Inflammatory macrophage (primary cell): ENCODE results near the gene SALL1.

Source experiments
- DNase-seq, 2 donors: peaks; one replicate each; pipeline ENCODE4 v3.0.0-alpha.2; 2020 to 2022

The SALL1 gene

DNA sequence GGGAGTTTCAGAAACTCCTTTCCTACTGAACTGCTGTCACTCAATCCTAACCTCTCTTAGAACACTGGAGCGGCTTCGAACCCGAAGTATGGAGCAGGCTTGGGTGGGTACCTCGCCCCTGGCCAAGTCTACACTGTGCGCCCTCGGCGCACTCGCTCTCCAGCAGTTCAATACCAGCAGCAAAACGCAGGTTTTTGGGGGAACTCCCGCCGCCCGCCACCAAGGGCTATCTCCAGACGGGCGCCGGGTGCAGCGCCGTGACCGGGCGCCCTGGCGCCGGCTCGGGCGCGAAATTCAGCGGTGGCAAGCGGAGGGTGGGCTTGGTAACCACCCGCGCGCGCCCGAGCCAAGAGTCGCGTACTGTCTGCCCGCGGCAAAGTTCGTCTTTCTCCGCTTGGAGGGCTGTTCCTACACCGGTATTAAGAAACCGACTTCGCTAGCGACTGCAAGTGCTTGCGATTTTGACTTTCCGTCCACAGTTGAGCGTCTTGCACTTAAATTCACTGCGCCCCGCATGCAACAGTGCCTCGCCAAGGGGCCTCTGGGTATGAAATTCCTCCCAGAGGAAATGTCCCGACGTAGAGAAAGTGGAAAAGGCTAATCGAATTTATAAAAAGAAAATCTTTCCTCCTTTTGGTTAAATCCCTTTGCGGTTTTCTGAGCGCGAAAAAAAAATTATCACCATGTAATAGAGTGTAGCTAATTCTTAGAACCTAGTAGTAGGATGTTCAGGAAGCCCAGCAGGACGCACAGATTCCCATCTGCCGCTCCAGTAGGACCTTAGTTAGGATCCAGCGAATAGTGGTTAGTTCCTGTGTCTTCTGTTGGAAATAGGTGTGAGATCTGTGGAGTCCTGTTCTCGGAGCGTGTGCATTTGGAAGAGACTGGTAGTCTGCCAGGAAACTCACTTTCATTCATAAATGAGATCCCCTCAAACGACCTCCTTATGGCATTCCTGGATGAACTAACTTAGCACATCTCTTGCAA, 5.0 kb upstream of the SALL1 start:
- no peak for DNase-seq

DNA sequence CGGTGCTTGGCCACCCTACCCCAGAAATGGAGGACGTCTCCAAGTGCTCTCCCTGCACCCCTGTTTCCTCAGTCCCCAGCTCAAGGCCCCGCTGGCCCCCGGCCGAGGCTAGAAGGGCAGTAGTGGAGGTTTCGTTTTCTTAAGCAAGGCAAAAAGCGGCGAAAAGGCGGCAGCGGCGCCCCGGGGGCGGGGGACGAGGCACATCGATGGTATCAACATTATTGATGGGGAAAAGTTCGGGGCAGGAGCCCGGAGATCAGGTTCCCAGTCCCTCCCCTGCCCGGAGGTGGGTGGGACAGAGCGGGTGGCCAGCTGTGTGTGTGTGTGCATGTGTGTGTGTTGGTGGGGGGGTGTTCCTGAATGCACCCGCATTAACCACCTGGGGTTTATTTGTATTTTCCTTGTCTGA, 4.1 kb upstream of the SALL1 start:
- no peak for DNase-seq

DNA sequence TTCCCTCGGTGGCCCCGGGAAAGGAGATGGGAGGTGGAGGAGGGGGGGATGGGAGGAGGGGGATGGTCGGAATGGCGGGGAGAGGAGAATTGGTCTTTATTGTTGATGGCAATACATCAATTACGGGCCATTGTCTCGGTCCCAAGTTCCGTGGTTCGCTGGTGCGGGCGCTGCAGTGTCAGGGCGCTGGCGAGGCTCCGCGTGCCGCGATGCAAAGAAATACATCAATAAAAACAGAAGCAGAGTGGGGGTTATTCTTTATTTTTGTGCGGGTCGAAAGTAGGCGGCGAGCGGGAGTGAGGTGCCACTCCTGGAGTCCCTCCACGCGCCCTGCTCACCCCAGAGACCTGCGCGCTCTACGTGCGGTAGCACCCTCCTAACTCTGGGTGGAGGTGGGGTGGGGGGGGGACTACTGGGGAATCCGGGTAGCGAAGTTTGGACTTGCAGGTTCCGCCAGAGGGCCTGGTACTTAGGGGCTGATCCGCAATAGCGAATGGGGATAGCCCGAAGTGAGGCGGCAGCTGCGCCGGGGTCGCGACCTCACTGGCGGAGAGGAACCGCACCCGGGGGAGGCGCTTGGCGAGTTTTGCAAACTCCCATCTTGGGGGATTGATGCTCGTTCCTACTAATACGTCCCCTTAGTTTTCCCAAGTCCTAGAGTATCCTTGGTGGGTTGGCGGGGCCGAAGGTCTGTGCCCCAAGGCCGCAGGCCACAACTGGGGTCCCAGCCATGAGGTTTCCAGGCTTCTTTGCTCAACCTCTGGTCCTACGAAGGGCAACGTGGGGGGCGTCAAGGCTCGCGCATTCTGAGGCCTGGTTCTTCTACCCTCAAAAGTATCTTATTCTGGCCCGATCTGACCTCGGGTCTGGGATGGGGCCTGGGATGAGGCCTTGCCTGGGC, 3.5 kb upstream of the SALL1 start:
- DNase-seq: no peak

- no peak for DNase-seq
Observed at GRCh38 chr16:51153577-51154031, 2.5 kb upstream of the SALL1 start.

- no peak for DNase-seq
Observed at GRCh38 chr16:51152691-51153576, 1.9 kb upstream of the SALL1 start.

GRCh38 chr16:51151961-51152663, 1.0 kb upstream of the SALL1 start:
- DNase-seq: no peak

DNA sequence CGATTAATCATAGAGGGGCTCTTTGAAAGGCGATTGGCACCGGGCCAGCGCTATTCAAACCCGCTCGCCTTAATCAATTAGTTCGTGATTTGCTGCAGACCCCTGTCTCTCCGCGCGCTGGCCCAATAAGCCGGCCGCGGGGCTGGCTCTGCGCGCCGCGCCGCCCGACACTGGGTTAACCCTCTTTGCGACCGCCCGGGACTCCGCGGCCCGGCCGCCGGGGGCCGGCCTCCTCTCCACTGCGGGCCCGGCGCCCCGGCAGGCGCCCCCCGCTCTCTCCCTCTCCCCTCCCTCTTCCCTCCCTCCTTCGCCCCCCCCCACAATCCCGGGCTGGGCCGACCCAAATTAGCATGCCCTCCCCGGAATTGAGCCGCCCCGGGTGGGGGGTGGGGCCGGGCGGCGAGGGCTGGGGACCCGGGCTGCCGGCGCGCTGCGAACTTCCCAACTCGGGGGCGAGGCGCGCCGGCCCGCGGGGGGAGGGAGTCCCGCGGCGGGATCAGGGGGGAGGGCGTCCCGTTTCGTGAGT, 428 bp upstream of the SALL1 start:
- DNase-seq: no peak

DNA sequence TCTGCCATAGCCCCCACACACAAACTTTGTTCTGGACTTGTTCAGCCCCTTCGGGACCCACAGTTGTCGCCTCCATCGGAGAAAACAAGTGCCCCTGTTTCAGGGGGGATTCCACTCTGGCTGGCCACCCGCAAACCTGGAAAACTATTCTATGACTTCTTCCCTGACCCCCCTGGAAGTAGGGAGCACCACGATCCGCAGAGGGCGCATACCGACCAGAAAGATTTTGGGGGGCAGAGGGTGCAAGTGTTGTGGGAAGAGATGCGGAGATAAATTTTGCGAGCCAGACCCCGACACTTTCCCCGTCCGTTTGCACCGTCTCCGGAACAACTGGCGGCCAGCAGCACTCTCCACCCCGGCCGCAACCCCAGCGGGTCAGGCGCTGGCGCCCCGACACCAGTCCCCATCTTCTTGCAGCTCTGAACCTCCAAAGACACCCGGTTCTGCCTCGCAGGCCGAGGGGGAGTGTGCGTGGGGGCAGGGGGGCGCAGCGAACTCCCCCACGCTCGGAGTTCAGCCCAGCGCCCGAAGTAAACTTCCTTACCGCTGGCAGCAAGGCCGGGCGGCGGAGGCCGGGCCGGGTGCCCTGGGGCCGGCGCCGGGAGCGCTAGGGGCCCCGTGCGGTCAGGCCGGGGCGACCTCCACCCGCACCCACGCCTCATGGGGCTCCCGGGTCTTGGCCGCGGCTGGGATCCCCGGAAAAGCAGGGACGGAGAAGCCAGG, 744 bp downstream of the SALL1 start:
- DNase-seq: no peak

- no peak for DNase-seq
Observed at GRCh38 chr16:51149721-51150164, 1.3 kb downstream of the SALL1 start.

GRCh38 chr16:51149251-51149661, 1.8 kb downstream of the SALL1 start:
- no peak for DNase-seq

- DNase-seq: no peak
Observed at GRCh38 chr16:51148678-51149228, 2.3 kb downstream of the SALL1 start.

DNA sequence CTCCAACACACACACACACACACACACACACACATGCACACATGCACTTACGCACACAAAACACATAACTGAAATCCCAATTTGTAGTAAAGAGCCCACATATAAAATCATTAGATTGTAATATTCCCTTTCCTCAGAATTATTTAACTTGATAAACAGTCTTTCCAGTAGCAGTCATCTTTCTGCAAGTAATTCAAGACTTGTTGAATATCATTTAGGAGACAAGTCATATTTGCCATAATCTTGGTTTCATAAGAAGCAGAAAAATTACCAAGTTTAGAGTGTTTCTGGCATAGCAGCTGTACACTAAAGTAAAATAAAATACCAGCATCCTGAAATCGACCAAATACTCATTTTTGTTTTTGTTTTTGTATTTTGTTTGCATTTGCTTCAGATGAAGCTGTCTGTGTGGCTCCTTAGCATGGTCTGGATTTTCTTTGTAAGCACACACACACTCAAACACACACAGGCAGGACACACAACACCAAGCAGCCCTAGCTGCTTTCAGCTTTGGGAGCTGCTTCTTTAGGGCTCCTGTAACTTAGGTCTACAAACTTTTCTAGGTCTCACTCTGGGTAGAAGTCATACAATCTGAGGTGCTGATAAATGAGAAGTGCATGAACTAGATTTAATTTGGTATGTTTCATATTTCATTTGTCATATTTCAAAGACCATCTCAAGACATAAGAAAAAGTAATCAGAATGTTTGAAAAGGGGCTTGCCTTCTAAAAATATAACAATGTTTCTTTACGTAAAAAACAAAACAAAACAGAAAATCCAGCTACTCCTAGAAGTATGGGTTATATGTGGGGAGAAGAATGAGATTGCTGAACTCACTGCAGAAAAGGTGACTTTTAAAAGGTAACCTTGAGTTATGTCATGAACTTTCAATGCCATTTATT, 3.0 kb downstream of the SALL1 start:
- DNase-seq: no peak

- no peak for DNase-seq
Observed at GRCh38 chr16:51146256-51146924, 4.7 kb downstream of the SALL1 start.

DNA sequence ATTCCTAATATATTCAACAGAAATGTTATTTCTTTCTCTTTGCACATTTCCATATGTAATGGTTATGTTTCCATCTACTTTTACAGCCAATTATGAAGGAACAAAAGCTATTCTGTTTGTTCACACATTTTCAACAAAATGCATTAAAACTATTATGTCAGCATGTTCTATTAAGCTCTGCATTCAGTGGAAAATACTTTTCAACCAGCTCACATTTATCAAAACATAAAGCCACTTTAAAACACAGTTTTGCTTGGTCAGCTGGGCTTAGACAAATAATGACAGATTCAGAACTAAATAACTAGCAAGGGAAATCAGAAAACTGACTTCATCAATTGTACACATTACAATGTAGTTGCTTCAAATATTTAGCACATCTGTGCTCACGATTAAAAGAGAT, 6.9 kb downstream of the SALL1 start:
- no peak for DNase-seq

GRCh38 chr16:51143196-51143977, 7.7 kb downstream of the SALL1 start:
- no peak for DNase-seq

DNA sequence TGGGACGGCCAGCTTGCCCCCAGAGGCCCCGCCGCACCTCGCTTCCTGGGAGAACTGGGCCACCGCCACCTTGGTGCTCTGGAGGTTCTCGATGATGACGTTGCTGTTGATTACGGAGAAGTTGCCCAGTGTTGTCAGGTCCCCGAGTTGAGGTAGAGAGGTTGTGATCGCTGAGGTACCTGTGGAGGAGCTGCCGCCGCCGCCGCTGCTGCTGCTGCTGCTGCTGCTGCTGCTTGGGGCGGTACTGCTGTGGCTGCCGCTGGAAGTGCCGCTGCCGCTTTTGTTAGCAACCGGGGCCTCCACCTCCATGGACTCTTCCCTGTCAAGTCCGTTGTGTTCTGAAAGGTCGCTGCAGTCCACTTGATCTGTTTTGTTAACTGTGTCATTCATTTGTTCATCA, 9.5 kb downstream of the SALL1 start:
- DNase-seq: no peak

DNA sequence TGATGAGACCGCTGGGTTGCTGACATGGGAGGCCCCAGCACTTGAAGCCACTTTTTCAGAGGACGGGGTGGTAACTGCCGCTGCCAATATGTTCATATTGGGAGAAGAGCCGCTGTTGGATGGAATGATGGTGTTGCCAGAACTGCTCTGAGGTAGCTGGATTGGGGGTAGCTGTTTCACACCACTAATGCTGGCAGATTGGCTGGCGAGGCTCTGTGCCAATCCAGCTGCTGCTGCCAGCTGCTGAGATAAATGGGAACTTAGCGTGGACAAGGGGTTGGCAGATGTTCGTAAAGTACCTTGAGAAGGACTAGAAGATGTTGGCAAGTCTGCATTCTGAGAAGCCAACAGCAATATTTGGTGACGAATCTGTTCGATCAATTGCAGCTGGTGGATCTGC, 10.0 kb downstream of the SALL1 start:
- DNase-seq: no peak

DNA sequence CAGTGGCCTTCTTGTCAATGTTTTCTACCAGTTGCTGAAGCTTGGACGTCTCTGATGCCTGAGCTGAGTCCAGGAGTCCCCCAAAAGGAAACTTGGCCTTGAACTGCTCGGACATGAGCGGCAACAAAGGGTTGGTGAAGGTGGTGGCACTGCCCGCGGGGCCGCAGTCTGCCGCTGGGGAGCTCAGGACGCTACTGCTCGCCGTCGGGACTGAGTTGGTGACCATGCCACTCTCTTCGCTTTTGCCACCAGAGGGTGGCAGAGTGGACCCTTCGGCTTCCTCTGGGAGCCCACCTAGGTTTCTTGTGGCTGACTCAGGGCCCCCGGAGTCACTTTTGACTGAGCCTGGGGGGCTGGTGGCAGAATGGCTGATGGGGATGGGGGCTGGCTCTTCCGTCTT, 11.0 kb downstream of the SALL1 start:
- DNase-seq: no peak
